Mucosa of descending colon (tissue), 3 donors: Measurements from ENCODE around the gene STK32B. TPM values are rescaled to one million over a fixed set of nuclear protein-coding genes. Genes with fewer than 3 reads are reported as not detected.

Source experiments
- ATAC-seq: fragments of 200-7000 bp; cut with Tn5 transposase; one replicate; pipeline ENCODE4 v1.9.1; 2020; ENCODE audit warnings: mild to moderate bottlenecking, moderate library complexity
- DNase-seq, 3 donors: peaks; one replicate each; pipeline ENCODE4 v3.0.0-alpha.2; 2020
- H3K36me3 ChIP-seq: fragments of 200-600 bp; one replicate; pipeline ENCODE4 v1.8.0; 2021; ENCODE audit warnings: low read depth, mild to moderate bottlenecking
- H3K4me1 ChIP-seq: fragments of 200-600 bp; one replicate; pipeline ENCODE4 v1.8.0; 2021; ENCODE audit warnings: low read depth, mild to moderate bottlenecking
- H3K4me3 ChIP-seq: fragments of 200-600 bp; one replicate; pipeline ENCODE4 v1.8.0; 2021; ENCODE audit warnings: mild to moderate bottlenecking
- H3K9me3 ChIP-seq: fragments of 200-600 bp; one replicate; pipeline ENCODE4 v1.8.0; 2021; ENCODE audit warnings: mild to moderate bottlenecking
- CTCF ChIP-seq: fragments of 200-600 bp; IDR thresholded peaks from one replicate; pipeline ENCODE4 v1.8.0; 2022; ENCODE audit warnings: antibody characterized with exemption, mild to moderate bottlenecking
- intact Hi-C, 2 donors: fragments of 100-400 bp; cut with DNase I in 1 of 2; cut with micrococcal nuclease in 1 of 2; formaldehyde crosslinking; loops; one replicate each; pipeline versions ENCODE4 v1.11.0 to v1.11.1; 2022; cut with DNase I, micrococcal nuclease
- total RNA-seq, 3 donors: library from RNA; stranded (reverse); fragmentation: NEBNext Ultra II Directional in 2 of 3; extraction: Animal tissue kit (Norgen Biotek cat#: 25700) in 2 of 3; gene quantifications; one replicate each; pipeline versions ENCODE4 v1.2.1 to v1.2.4, GENCODE V29; 2021 to 2023
- donor health status: DM: no; HTN: no; CAD: no; lungs with moderate emphysema.
- donor health status: DM: no; HTN: no; CAD: no.
- donor health status: DM: no; HTN: yes; CAD: no.

Gene STK32B
- total RNA-seq, 3 donors from 2014 or later = 0.67 to 2.2 (median 1.1) TPM

- ATAC-seq (no peak), DNase-seq (no peak)
- Histone ChIP-seq H3K36me3 (no peaks in the 10 kb centered on the region), H3K4me3 (no peak overlapping the region), H3K4me1 (no peaks in the 10 kb centered on the region), H3K9me3 (no peaks in the 10 kb centered on the region)
- intact Hi-C loops = no loop called here
- TF ChIP-seq CTCF = no peak
These were observed 324.7 kb downstream of the STK32B start for GRCh38 chr4:5376015-5376414.

GRCh38 chr4:5378002-5378401, 326.7 kb downstream of the STK32B start:
- TF ChIP-seq CTCF = no peak
- Histone ChIP-seq H3K4me1 (no peaks in the 10 kb centered on the region), H3K36me3 (no peaks in the 10 kb centered on the region), H3K9me3 (no peaks in the 10 kb centered on the region), H3K4me3 (no peak overlapping the region)
- no peak for ATAC-seq
- intact Hi-C loops = no loop called here
- DNase-seq = no peak

GRCh38 chr4:5379895-5380294, 328.6 kb downstream of the STK32B start:
- H3K36me3 ChIP-seq = no peaks in the 10 kb centered on the region
- no peak for ATAC-seq
- intact Hi-C loops = no loop called here

GRCh38 chr4:5381961-5382441, 330.7 kb downstream of the STK32B start:
- DNase-seq (no peak), ATAC-seq (no peak)
- no peak overlapping the region for H3K4me3 ChIP-seq
- TF ChIP-seq CTCF = no peak
- H3K9me3 ChIP-seq = no peaks in the 10 kb centered on the region
- H3K36me3 ChIP-seq = no peaks in the 10 kb centered on the region
- H3K4me1 ChIP-seq = peaks cover 3% of the 10 kb centered on the region
- intact Hi-C loops = no loop called here

More at GRCh38 chr4:5379895-5380294, 328.6 kb downstream of the STK32B start:
- TF ChIP-seq CTCF = no peak
- no peak for DNase-seq
- Histone ChIP-seq H3K4me1 (no peaks in the 10 kb centered on the region), H3K9me3 (no peaks in the 10 kb centered on the region), H3K4me3 (no peak overlapping the region)

- H3K4me1 ChIP-seq = peaks cover 3% of the 10 kb centered on the region
- DNase-seq (no peak), ATAC-seq (no peak)
- no peaks in the 10 kb centered on the region for H3K9me3 ChIP-seq
- no peak for TF ChIP-seq CTCF
- intact Hi-C loops = no loop called here
- no peak overlapping the region for H3K4me3 ChIP-seq
- no peaks in the 10 kb centered on the region for H3K36me3 ChIP-seq
These were observed 332.1 kb downstream of the STK32B start for GRCh38 chr4:5383191-5383980.
